K562 (cell line): Measurements from ENCODE around the gene KRT81.

Experiments
- CEBPB ChIP-seq: fragments of 450-650 bp; IDR thresholded peaks from 2 replicates; pipeline ENCODE4 v1.6.1; 2016; ENCODE audit warnings: missing genetic modification characterization, missing compliant biosample characterization
- CREB1 ChIP-seq, 2 experiments: sonication (generic) in 1 of 2; formaldehyde crosslinking in 1 of 2; IDR thresholded peaks; 2 replicates each; pipeline versions ENCODE4 v1.6.1 to v1.8.0; 2012 to 2022; ENCODE audit warnings: inconsistent platforms in 1 of 2, mild to moderate bottlenecking in 1 of 2, missing genetic modification reagents in 1 of 2, moderate library complexity in 1 of 2
- CTCF ChIP-seq, 3 experiments: IDR thresholded peaks in 2 of 3; conservative IDR thresholded peaks in 1 of 3; 2 replicates each; pipeline ENCODE4 v1.5.1; 2011 to 2012; ENCODE audit warnings: low read length in 3 of 3, mild to moderate bottlenecking in 3 of 3, control low read depth in 2 of 3, improper control_type of control experiment in 1 of 3, inconsistent platforms in 1 of 3, low read depth in 1 of 3, mixed read lengths in 1 of 3, moderate library complexity in 1 of 3; ENCODE audit not compliant: insufficient read depth in 2 of 3
- ESRRA ChIP-seq: fragments of 450-650 bp; IDR thresholded peaks from 2 replicates; pipeline ENCODE4 v1.6.1; 2014; ENCODE audit warnings: low read depth, mild to moderate bottlenecking, moderate library complexity, borderline replicate concordance
- FOXA1 ChIP-seq: fragments of 450-650 bp; IDR thresholded peaks from 2 replicates; pipeline ENCODE4 v1.6.1; 2016; ENCODE audit warnings: mild to moderate bottlenecking, borderline replicate concordance
- IRF2 ChIP-seq: sonication (generic); formaldehyde crosslinking; IDR thresholded peaks from 2 replicates; pipeline ENCODE4 v1.8.1; 2022; ENCODE audit warnings: mild to moderate bottlenecking, missing genetic modification reagents
- POLR2A ChIP-seq: fragments of 450-650 bp; conservative IDR thresholded peaks from 2 replicates; pipeline ENCODE4 v1.6.1; 2016
- SMC3 ChIP-seq: conservative IDR thresholded peaks from 2 replicates; pipeline ENCODE4 v1.6.1; 2011; ENCODE audit warnings: low read depth, low read length, improper control_type of control experiment; ENCODE audit not compliant: insufficient read depth
- ZBTB11 ChIP-seq, 3 experiments: fragments of 200-800 bp in 1 of 3; fragments of 250-450 bp in 1 of 3; fragments of 450-650 bp in 1 of 3; sonication (Bioruptor Pico) in 1 of 3; sonication (Bioruptor generic) in 1 of 3; formaldehyde crosslinking in 1 of 3; IDR thresholded peaks; 2 replicates each; pipeline versions ENCODE4 v1.6.1 to v1.8.0; 2016 to 2022; ENCODE audit warnings: mild to moderate bottlenecking in 2 of 3, missing genetic modification characterization in 2 of 3, missing compliant biosample characterization in 1 of 3, moderate library complexity in 1 of 3
- ZNF589 ChIP-seq: fragments of 200-800 bp; sonication (Bioruptor generic); IDR thresholded peaks from 2 replicates; pipeline ENCODE4 v1.6.1; 2016; ENCODE audit warnings: low read depth, missing genetic modification characterization, missing compliant biosample characterization

DNA sequence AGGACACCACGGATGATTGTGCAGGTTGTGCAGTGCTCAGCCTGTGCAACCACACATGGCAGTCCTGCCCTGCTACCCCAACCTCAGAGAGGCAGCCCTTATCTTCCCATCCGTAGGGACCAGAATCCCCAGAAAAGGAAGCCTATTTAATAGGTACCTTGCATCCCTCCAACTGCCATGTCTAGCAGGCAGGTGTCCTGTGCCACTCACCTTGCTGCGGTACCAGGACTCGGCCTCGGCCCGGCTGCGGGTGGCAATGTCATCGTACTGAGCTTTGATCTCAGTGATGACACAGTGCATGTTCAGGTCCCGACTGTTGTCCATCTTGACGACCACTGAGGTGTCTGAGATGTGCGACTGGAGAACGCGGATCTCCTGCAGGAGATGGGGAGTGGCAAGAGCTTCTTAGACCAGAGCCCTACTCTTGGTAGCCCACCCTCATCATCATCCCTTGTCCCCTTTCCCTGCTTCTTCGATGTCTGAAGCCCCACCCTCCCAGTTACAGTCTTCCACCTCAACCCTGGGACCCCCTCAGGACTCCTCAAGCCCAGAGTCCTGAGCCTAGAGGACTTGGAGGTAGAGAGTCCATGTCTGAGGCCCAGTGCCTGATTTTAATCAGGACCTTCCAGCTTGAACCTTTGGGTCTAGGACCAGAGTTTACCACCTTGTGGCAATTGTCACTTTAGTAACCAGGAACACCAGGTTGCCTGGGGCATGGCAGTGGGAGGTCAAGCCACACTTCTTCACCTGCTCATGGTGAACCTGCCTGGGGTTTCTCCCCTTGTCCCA lies 37.7 kb downstream of the KRT81 start:
- TF ChIP-seq SMC3 = no peak
- TF ChIP-seq POLR2A = no peak
- TF ChIP-seq CREB1 (IDR thresholded peaks at IDR 0.05) = no peak
- TF ChIP-seq CREB1 (CRISPR knock-in tag; IDR thresholded peaks at IDR 0.05) = no peak
- no peak for TF ChIP-seq CTCF (IDR thresholded peaks at IDR 0.05 in 2 of 3, conservative IDR thresholded peaks at IDR 0.05 in 1 of 3; ENCODE audit: insufficient read depth in 2 of 3, low read depth in 1 of 3, low read length in 3 of 3)
- TF ChIP-seq ZBTB11 (CRISPR knock-in tag; IDR thresholded peaks at IDR 0.05) = no peak
- TF ChIP-seq IRF2 (CRISPR knock-in tag) = no peak
- TF ChIP-seq CEBPB (tag) = no peak
- TF ChIP-seq FOXA1 = no peak
- TF ChIP-seq ZNF589 (CRISPR knock-in tag) = no peak
- no peak for TF ChIP-seq ESRRA
